ENCODE results near the gene F10.

The F10 gene

DNA sequence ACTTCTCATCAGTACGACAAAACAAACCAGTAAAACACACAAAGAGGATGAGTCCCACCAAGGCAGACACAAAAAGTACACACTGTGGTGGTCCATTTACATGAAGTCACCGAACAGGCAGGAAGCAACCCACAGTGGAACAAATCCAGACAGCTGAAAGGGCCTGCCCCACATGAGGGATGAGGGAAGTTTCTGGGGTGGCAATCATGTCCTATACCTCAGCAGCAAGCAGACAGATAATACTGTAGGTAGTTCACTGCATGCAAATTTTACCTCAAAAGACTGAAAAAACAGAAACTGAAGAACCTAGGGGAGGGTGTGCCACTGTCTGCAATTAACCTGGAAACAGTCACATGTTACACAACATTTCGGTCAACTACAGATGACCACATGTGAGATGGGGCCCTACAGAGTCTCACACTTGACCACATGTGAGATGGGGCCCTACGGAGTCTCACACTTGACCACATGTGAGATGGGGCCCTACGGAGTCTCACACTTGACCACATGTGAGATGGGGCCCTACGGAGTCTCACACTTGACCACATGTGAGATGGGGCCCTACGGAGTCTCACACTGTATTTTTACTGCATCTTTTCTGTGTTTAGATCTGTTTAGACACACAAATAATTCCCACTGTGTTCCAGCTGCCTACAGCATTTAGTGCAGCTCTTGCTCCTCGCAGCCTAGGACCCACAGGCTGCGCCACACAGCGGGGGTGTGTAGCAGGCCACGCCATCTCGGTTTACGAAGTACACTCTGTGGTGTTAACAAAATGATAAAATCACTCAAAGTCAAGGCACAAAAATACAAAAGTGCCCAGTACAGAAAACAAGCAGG is 63.7 kb downstream of the F10 start:
- no peak for DNase-seq (ENCODE audit: low read depth)
- TF ChIP-seq, protein P1, sequence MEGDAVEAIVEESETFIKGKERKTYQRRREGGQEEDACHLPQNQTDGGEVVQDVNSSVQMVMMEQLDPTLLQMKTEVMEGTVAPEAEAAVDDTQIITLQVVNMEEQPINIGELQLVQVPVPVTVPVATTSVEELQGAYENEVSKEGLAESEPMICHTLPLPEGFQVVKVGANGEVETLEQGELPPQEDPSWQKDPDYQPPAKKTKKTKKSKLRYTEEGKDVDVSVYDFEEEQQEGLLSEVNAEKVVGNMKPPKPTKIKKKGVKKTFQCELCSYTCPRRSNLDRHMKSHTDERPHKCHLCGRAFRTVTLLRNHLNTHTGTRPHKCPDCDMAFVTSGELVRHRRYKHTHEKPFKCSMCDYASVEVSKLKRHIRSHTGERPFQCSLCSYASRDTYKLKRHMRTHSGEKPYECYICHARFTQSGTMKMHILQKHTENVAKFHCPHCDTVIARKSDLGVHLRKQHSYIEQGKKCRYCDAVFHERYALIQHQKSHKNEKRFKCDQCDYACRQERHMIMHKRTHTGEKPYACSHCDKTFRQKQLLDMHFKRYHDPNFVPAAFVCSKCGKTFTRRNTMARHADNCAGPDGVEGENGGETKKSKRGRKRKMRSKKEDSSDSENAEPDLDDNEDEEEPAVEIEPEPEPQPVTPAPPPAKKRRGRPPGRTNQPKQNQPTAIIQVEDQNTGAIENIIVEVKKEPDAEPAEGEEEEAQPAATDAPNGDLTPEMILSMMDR (IDR thresholded peaks at IDR 0.05; ENCODE audit: low read depth, low read length, missing control alignments): no peak
- no peak overlapping the region for H3K4me3 ChIP-seq (ENCODE audit: low read depth, low read length)

DNA sequence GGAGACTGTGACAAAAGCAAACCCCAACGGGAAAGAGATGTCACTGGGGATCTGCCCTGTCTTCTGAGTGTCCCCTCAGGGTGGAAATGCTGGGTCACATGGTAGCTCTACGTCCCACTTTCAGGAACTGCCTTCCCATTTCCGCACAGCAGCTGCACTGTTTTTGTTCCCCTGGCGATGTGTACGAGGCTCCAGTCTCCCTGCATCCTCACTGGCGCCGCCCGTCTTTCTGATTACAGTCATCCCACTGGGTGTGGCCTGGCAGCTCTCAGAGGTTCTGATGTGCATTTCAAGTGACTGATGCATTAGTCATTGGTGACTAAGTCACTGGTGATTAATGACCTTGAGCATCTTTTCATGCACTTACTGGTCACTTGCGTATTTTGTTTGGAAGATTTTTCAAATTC is 64.7 kb downstream of the F10 start:
- no peak for DNase-seq (ENCODE audit: low read depth)
- no peak overlapping the region for H3K4me3 ChIP-seq (ENCODE audit: low read depth, low read length)
- TF ChIP-seq, protein P1 (IDR thresholded peaks at IDR 0.05; ENCODE audit: low read depth, low read length, missing control alignments): no peak

DNA sequence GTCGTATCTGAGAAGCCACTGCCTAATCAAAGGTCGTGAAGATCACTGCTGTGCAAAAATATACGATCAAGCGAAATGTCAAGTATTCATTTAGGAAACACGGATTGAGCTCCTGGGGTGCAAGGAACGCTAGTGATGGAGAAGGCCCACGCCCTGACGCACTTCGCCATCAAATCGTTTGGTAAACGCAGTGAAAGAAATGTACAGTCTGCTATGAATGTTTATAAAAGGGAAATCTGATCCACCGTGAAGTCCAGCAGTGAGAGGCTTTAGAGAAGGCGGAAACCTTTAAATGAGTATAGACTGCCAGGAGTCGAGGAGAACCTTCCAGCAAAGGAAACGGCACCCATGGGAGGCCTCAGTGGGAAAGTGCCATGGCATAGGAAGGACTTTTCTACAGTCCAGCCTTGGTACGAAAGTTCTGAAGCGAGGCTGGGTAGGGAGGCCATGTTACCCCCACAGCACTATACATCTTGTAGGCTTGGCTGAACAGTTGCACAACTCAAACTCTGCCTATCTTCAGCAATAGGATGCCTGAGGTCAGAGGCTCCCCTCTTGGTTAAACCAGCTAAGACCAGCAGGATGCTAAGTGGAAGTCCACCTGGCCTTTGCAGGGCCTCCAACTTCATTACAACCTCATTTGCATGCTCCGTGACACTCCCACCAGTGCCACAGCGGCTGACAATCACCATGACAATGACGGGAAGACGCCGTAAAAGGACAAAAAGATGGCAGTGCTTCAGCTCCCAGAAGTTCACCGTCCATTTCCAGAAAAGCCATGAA is 65.5 kb downstream of the F10 start:
- DNase-seq (ENCODE audit: low read depth): no peak
- TF ChIP-seq, protein P1 (IDR thresholded peaks at IDR 0.05; ENCODE audit: low read depth, low read length, missing control alignments): no peak

DNA sequence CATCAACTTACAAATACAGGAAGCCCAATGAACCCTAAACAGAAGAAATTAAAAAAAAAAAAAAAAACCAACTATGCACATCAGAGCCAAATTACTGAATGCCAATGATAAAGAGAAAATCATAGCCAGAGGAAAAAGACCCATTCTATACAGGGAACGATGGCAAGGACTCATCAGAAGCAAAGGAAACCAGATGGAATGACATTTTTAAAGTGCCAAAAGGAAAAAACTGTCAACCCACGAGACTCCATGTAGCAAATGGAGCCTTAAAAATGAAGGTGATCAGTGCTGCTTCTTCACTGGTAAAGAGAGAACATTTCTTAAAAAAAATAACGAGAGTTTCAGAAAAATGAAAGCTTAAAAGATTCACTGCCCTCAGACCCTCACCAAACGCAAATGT is 67.6 kb downstream of the F10 start:
- no peak overlapping the region for H3K4me3 ChIP-seq (ENCODE audit: low read depth, low read length)
- no peak for DNase-seq (ENCODE audit: low read depth)
- TF ChIP-seq, protein P1 (IDR thresholded peaks at IDR 0.05; ENCODE audit: low read depth, low read length, missing control alignments): no peak

More for the DNA sequence above, 65.5 kb downstream of the F10 start:
- no peak overlapping the region for H3K4me3 ChIP-seq (ENCODE audit: low read depth, low read length)

DNA sequence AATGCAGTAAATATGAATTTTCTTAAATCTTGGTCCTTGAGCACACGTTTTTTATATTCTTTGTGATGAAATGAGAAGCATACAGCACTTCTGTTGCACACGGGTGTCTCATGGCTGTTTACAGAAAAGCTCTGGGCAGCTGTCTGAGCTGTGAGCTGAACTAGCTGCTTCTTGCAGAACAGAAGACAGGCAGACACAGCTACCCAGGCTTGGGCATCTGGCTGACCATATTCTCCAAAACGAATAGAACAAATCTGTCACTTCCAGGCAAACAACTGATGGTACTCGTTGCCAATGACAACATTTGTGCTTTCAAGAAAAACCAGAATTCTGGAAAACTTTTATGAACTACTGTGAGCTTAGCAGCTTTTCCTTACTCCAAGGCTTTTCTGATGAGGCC is 69.7 kb downstream of the F10 start:
- TF ChIP-seq, protein P1 (IDR thresholded peaks at IDR 0.05; ENCODE audit: low read depth, low read length, missing control alignments): no peak
- no peak for DNase-seq (ENCODE audit: low read depth)
- H3K4me3 ChIP-seq (ENCODE audit: low read depth, low read length): no peak overlapping the region

DNA sequence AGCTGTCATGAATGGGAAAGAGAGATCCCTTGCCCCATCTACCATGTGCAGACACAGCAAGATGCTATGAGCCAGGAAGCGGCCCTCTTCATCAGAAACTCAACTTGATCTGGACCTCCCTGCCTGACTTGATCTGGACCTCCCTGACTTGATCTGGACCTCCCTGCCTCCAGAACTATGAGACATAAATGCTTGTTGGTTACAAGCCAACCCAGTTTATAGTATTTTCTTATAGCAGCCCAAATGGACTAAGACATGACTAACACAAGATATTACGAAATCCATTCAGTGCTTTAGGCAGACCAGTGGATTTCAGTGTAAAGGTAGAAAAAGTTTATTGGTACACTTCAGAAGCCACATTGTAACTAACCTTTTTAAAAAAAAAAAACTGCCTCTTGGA is 70.3 kb downstream of the F10 start:
- H3K4me3 ChIP-seq (ENCODE audit: low read depth, low read length): no peak overlapping the region
- no peak for DNase-seq (ENCODE audit: low read depth)
- TF ChIP-seq, protein P1 (IDR thresholded peaks at IDR 0.05; ENCODE audit: low read depth, low read length, missing control alignments): no peak

Data from GM12864 (cell line).